Forelimb muscle (tissue), 1 donor: ENCODE results near the gene TSPAN18. TPM values are rescaled to one million over a fixed set of nuclear protein-coding genes. Genes with fewer than 3 reads are reported as not detected.

Experiments used
- DNase-seq: peaks from one replicate; pipeline ENCODE4 v3.0.0-alpha.2; 2013; ENCODE audit warnings: low read depth
- polyA plus RNA-seq: library from polyadenylated mRNA; unstranded; fragments of 120-200 nt; gene quantifications from one replicate; pipeline ENCODE4 v1.2.1, GENCODE V29; 2013; ENCODE audit not compliant: insufficient read length

Gene TSPAN18
- polyA plus RNA-seq, 1 donor: 37.2 TPM

DNA sequence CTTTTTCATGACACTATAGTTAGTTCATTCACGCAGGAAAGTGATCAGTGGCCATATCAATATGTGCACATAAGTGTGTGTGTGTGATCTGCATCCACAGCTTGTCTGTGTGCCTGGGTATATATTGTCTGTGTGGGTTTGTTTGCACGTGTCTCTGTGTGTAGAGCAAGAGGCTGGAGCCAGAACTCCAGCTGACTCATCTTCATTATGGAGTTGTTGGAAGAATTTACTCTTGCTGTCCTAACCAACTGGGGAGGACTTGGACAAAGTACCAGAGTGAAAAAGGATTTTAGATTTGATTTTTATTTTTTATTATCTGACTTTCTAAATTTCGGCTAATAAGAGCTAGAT, 160.0 kb downstream of the TSPAN18 start:
- peak; percentile 57 for DNase-seq

DNA sequence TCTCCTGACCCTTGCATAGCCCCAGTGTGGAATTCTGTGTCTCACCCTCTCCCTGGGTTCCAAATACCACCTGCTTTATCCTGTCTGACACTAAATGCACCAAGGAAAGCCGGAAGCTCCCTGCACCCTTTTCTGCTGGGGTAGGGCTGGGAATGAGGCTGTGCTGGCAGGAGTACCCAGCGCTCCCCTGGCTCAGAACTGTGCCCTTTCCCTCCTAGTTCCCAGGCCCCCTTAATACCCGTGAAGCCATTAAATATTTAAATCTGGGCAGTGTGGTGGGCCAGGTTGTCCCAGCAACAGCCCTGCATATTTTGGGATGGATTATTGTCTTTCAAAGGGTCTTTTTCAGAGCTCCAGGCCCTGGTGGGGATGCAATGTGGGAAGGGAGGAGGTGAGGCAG, 160.9 kb downstream of the TSPAN18 start:
- DNase-seq: no peak

DNA sequence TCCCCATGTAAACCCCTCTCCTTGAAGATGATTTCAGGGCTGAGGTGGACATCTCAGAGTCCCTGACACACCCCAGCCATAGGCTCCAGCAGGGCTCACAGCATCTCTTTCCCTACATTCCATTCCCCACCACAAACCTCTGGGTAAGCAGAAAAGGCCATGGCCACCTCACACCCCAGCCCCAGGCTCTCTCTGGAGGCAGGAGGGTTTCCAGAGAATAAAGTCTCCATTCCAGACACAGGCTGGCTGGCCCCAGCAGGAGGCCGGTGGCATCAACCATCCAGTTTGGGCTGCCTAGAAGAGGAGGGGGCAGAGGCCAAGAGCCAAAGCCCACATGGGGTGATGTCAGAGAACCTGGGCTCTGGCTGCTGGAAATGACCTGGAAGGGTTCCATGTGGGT, 162.5 kb downstream of the TSPAN18 start:
- no peak for DNase-seq

DNA sequence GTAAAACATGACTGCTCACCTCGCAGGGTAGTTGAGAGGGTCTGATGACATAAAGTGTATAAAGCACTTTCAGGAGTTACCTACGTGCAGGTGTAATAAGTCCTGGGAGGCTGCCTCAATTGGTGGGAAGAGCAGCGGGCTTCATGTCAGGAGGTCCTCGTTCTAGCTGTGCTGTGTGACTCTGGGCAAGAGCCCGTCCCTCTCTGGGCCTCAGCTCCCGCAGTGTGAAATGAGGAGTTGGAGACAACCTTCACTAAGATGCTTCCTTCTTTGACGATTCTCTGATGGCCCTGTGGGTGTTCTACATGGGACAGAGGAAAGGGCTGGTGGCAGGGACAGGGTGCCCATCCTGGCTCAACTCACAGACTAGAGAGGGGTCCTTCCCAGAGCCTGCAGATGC, 166.1 kb downstream of the TSPAN18 start:
- DNase-seq: no peak

DNA sequence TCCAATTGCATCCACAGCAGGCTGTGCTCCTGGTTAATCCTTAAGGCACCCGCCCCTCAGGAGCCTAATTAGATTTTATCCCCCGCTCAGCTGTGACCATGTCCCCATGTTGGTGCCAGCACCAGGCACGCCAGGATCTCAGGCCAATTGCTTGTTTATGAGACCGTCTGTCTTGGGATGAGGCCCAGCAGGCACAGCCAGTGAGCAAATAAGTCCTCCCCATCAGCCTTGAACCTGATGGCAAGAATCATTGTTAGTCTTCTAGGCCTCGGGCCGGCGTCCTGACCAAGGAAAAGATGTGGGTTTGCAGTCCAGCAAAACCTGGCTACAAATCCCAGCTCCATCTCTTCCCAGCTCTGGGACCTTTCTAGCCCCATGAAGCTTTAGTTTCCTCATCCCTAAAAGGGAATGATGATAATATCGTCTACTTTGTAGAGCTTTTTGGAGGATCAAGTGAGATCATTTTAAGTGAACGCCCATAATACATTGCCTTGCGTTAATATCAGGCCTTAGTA, 166.6 kb downstream of the TSPAN18 start:
- no peak for DNase-seq

DNA sequence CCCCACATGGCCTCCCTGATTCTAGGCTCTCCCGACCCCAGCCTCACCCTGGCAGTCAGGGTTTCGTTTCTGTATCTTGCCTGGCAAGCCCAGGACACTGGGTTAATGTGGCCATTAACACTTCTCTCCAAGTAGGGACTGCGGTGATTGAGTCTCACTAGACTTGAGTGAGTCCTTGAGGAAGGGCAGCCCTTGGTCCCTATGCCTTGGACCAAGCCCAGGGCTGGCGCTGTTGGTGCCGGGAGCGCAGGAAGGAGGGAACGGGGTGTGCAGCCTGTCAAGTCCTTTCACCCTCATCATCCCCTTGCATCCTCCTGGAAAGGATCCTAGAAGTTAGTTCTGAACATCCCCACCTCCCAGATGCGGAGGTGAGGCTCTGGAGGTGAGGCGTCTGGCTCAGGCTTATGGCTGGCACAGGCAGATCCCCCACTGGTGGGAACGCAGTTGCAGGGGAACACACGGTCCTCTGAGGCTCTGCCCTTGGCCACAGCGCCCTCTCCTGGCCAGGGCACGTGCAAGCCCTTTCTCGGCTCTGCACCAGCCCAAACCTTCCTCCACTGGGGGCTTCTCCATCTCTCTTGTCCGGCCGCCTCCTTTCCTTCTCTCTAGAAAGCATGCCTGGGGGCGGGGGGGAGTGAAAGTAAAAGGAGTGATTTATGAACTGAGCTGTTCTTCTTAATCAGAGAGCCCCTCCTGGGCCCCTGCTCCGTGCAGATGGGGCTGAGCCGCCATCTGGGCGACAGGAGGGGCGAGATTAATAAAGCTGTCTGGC, 167.3 kb downstream of the TSPAN18 start:
- DNase-seq: no peak

DNA sequence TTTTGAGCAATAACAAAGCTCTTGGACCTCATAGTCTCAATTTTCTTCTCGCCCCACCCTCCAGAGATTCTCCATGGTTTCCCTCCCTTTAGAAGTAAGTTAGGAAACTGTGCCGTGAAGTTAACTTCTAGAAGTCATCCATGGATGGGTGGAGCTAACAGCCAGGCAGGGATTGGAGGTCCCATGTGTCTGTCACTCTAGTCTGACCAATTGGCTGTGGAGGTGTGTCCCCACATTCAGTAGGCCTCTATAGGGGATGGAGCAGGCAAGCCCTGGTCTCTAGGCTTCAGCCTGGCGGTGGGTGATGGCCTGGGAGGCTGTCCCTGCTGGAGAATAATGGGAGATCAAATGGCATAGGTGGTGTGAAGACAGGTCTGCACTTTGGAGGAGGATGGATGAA, 173.2 kb downstream of the TSPAN18 start:
- no peak for DNase-seq

DNA sequence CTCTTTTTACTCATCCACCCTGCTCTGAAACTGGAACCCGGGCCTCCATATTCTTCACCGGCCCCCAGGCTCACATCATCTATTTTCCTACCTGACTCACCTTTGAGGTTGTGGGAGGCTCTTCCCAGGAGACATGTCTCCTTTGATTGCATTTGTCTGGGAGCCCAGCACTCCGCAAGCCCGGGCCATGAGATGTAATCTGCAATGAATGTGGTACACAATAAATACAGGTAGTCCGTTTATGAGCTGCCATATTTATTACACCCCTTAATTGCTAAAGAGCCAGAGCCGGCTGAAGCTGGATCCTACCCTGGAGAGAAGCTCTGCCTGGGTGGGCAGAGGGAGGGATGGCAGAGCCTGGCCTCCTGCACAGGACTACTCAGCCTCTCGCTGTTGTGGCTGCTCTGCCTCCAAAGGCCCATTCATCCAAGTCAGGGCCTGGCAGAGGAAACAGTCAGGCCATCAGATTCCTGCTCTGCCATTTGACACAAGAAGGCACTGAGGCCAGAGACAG, 174.4 kb downstream of the TSPAN18 start:
- no peak for DNase-seq

DNA sequence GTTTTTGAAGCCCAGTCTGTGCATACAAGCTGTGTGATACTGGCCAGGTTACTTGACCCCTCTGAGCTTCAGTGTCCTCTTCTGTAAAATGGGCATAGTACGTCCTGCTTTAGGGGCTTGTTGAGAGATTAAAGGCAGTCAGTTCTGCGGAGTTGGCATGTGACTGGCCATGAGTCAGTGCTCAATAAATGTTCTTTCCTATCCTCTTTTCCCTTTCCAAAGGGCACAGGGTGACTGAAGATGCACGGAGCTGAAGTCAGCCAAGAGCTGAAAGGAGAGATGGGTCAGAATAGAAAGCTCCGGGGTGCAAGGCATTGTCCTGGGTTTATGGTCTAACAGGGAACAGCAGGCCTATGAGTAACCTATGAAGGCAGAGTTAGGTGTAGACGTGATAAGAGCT, 175.0 kb downstream of the TSPAN18 start:
- no peak for DNase-seq

DNA sequence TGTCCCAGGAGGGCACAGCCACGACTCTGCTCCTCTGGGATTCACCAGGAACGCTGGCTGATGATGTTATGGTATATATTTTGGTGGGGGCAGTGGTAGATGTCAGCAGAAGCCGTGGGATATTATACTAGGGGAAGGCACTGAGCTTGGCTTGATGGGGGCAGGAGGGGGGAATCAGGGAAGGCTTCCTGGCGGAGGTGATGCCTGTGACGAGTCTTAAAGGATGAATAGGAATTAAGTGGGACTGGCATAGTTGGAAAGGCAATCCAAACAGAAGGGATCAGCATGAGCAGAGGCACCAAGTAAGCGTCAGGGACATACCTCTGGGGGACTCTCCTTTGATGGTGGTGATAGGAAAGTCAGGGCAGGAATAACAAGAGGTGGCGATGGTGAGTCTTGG, 176.3 kb downstream of the TSPAN18 start:
- DNase-seq: no peak

DNA sequence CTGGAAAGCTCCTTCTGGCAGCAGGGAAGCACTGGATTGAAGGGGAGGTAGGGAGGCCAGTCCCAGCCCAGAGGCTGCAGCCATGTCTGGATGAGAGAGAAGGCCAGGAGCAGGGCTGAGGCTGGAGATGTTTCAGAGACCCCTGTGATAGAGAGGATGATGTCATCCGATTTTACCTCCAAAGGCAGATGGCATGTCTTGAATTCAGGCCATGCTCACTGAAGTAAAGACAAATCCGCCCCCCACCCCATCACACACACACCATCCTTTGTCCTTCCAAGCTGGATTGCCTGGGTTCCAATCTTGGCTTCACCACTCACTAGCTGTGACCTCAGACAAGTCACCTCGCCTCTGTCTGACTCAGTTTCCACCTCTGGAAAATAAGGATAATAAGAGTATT, 176.8 kb downstream of the TSPAN18 start:
- no peak for DNase-seq

DNA sequence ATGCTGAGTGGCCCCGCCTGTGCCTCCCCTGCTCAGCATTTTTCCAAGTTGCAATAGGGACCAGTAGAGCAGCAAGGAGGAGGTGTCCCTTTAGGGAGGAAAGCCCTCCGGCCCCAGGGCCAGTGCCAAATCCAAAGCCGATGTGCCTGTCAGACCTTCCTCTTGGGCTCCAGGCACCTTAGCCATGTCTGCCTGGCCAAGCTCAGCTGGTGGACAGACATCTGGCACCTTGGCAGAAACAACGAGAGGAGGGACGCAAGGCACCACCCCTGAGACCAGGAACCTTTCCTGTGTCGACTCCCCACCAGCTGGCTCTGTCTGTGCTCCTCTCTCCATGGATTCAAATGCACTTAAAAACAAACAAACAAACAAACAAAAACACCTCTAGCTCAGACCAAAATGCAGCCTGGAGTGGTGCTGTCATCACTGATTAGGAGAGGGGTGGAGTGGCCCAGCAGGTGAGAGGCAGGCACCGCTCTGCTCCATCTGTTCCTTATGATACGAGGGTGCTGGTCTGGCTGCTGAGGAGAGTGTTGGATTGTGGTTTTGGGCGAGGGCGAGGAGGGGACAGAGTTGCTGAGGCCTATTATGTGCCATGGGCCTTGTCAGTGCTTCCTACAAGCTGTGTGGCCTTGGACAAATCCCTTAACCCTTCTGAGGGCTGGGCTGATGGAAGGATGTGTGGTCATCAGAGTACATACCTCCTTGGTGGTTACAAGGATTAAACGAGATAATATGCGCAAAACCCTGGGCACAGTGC, 177.7 kb downstream of the TSPAN18 start:
- DNase-seq: no peak

DNA sequence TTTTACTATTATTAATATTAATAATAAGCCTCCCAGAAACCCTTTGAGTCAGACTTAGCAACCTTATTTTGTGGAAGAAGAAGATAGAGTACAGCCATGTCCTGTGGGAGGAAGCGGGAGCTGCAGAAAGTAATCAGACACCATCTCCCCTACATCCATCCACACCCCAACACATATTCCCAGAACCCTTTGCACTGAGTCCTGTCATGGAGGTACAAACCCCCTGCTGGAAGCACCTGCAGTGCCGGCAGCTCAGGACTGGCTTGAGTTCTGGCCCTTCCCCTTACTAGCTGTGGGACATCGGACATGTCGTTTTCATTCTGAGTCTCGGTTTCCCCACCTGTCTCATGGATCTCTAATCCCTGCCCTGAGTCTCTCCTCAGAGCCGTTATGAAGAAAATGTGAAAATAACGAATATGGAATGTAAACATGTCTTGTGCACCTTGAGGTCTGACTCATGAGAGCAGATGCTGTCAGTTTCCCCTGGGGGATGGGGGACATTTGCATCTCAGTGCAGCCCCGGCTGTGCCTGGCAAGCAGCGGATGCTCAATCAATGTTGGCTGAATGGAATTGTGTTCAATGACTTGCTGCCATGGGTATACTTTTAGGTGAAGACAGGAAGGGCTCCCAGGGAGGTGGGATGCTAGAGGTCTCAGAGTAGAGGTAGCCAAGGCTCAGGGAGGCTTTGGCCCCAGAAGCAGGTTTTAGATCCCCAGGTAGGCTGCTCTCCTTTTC, 178.5 kb downstream of the TSPAN18 start:
- DNase-seq: no peak

DNA sequence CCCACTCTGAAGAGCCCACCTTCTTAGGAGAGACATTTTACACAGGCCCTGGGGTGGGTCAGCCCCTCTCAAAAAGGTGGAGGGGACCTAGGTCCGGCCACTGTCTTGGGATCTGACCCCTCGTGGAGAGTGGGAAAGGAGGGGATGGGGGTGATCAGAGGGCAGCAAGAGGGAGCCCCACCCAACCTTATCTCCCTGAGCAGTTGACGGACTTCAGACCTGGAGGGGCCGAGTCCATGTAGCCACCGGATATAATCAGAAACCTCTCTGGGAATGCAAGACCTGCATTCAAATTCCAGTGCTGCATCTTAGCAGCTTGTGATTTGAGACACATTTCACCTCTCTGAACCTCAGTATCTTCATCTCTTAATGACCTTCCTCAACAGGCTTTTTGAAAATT, 179.9 kb downstream of the TSPAN18 start:
- DNase-seq: no peak

DNA sequence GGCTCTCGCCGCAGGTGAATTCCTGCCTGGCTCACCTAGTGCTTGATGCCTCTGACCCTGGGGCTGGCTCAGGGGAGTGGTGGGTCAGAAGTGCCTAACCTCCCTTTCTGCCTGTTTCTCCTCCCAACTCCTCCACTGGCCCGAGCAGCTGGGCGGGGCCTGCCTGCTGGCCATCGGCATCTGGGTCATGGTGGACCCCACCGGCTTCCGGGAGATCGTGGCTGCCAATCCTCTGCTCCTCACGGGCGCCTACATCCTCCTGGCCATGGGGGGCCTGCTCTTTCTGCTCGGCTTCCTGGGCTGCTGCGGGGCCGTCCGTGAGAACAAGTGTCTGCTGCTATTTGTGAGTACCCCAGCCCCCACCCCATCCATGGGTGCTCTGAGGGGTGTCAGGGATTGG, 182.8 kb downstream of the TSPAN18 start:
- DNase-seq: no peak

DNA sequence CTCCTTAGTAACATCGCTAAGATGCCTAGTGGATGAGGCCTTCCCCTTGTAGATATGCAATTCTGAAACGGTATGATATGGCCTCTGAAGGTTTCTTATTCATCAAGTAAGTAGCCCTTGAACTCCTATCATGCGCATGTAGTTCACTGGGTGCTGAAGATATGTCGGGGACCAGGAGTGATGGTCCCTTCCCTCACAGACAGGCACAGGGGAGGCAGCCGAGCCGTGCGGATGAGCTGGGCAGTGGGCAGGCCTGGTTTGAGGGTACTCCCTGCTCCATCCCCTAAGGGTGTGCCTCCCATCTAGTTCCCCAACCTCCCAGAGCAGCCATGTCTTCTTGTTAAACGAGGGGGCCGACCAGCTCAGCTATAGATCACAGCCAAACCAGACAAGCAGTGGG, 183.8 kb downstream of the TSPAN18 start:
- no peak for DNase-seq

DNA sequence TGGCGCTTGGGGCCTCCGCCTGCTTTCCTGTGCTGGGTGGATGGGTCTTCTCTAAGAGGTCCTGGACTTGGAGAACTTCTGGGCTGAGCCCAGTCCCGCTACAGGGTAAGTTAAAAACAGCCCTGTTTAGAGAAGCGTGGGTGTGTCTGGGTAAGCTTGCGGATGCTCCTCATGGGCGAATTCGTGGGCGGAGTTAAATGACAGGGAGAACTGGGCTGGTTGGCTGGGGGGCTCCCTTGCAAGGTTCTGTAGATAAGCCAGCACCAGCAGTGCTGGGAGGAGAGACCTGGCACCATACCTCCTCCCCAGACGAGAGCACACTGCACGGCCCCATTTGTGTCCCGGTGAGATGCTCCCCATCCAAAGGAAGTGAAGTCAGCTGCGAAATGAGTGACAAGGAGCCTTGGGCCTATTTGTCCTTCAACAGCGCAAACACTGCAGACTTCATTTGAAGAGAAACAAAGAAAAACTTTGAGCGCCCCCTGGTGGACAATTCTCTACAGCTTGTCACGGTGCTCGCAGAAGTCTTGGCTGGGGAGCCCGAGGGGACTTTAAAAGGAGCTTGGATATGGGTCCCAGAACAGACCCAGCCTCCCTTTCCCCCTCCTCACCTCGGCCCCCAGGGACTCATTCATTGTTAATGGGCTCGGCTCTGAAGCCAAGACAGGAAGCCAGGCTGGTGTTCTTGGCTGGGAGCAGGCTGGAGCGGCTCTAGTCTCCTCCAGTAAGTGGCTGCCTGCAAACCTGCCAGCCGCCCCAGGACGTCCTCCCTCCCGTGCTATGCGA, 184.5 kb downstream of the TSPAN18 start:
- DNase-seq: peak; percentile 73

DNA sequence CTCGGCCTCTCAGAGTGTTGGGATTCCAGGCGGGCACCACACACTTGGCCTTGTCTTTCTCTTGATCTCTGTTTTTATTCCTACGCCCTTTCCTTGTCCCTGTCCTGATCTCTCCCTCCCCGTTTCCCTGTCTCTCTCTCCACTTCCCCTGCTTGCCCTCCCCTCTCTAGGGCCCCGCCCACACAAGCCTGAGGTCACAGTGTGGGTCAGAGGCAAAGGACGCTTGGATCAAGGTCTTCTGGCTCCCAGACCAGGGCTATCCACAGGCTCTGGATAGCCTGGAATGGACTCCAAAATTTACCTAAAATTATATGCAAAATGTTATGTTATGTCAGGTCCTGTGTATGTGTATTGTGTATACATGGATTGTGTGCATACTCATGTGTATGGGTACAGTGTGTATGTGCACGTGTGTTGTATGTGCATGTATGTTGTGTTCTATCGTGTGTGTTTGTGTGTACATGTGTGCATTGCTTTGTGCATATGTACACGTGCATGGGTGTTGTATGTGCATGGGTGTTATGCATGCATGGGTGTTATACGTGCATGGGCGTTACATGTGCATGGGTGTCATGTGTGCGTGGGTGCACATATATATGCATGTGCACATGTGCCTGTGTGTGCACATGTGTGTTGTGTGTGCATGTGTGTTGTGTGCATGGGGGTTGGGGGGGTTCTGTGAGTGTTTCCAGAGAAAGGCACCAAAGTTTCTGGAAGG, 185.7 kb downstream of the TSPAN18 start:
- no peak for DNase-seq

DNA sequence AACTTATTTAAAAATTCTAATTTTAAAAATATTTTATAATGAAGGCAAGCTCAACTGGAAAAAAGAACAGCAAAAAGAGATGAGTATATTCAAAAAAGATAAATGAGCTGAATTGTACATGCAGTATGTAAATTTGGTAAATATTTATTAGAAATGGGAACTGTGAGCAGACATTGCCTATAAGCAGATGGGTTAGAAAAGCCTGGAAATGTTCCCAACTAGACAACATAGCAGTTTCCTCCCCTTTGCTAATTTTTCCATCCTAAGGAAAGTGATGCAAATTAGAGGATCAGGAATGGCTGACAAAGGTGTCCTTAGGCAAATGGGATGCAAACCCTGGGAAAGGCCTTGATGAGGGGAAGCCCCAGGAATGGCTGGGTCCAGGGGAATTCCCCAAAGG, 186.7 kb downstream of the TSPAN18 start:
- no peak for DNase-seq

DNA sequence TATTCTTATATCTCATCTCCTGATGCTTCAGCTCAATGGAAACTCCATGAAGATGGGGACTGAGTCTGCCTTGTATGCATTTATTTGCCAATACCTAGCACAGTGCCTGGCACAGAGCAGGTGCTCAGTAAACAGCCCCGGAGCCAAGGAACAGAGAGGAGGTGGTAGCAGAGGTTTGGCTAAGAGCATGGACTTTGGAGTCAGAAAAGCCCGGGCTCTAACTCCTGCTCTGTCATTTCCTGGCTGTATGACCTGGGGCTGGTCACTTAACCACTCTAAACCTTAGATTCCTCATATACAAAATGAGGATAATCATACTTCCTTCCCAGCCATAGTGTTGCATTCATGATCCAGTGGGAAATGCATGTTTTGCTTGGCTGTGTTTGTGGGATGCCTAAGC, 187.3 kb downstream of the TSPAN18 start:
- DNase-seq: no peak

DNA sequence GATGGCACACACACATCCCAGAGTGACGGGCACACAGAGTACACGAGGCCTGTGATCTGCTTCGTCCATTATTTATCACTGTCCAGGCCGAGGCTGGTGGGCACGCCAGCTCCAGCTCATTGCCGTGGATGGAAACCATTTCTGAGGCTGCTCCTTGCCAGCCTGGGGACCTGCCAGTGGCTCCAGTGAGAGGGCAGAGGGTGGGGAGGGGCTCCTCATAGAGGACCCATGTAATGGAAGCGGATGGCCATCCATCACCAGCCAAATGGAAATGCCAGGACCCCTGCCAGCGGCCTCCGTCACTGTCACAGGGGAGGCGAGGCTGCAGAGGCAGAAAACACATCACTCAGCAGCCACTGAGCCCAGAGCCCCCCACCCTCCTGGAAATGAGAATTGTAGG, 188.2 kb downstream of the TSPAN18 start:
- no peak for DNase-seq
